GM18858 (cell line): ENCODE results near the gene NTSR1.

Experiments used
- ATAC-seq: cut with Tn5 transposase; IDR thresholded peaks from one replicate; pipeline ENCODE4 v1.9.1; 2021; ENCODE audit not compliant: unreplicated experiment

NTSR1 gene

DNA sequence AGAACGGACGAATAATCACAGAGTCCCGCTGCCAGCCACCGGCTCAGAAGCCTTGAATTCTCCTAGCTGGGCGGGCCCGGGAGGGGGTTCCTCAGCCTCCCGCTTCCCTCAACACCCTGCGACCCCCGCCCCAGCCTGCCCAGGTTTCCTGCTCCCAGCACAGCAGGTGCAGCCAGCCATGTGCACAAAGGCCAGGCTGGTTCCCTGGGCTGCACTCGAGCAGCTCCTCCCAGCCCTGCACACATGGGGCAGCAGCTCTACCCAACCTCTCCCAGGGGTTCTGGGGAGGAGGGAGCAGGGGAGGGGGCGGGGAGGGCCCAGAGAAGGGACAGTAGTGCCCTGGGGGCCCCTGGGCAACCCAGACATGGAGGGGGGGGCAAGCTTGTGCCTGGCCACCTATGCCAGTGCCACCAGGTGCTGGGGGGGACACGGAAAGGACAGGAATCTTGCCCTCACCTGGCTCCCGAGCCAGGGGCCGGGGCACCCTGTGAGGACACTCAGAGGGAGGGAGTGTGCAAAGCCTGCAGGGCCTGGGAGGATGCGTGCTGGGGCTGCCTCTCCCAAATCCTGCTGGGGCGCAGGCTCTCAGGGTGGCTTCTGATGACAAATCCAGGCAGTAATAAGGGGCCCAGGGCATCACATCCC is 1.2 kb upstream of the NTSR1 start:
- ATAC-seq = no peak

- ATAC-seq = no peak
Observed at GRCh38 chr20:62707921-62708521, 615 bp upstream of the NTSR1 start.

DNA sequence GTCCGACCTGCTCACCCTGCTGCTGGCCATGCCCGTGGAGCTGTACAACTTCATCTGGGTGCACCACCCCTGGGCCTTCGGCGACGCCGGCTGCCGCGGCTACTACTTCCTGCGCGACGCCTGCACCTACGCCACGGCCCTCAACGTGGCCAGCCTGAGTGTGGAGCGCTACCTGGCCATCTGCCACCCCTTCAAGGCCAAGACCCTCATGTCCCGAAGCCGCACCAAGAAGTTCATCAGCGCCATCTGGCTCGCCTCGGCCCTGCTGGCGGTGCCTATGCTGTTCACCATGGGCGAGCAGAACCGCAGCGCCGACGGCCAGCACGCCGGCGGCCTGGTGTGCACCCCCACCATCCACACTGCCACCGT is 885 bp downstream of the NTSR1 start:
- ATAC-seq = no peak

- no peak for ATAC-seq
Observed at GRCh38 chr20:62710221-62710885, 1.7 kb downstream of the NTSR1 start.

DNA sequence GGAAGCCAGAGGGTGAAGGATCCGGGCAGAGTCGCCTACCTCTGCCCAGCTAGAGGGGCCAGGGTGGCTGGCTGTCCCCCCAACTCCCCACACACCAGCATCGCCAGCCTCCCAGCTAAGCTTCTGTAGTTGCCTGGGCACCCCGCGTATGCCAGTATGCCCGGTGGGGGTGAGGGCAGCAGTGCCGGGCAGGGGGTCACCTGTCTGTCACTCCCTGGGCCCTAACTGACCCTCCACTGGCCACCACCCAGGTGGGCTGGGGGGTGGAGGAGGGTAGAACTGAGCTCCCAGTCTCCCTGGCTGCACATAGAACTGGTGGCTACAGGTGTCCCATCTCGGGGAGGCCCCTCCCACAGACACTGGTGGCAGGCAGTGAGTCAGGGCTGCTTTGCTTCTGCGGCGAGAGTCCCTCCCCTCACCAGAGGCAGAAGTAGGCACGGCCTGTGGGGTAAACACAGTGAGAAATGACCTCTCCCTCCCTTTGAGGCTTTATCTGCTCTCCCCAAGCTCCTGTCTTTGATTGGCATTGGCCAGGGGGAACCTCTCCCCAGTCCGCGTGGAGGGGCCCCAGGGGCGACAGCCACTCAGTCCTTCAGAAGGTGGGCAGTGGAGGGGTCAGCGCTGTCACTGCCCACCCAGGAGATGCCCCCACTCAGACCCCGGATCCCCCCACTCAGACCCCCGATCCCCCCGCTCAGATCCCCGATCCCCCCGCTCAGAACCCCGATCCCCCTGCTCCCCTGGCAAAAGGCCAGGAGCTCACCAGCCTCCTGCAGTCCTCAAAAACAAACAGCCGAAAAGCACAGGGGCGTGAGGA is 2.5 kb downstream of the NTSR1 start:
- no peak for ATAC-seq

DNA sequence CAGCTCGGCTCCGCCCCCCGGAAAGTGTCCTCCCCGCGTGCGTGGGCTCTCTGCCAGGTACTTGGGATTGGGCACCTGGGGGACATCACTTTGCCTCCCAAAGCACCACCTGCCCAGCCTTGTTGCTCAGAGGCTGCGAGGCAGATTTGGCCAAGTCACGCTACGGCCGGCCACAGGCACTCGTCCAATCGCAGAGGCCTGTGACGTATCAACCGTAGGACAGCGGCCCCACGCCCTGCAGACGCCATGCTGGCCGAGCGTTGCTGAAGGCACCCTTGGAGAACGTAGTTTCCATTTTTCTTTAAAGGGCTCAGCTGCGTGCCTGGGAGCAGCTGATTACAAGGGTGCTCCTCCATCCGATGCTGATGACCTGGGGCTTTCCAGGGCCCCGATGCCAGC is 3.1 kb downstream of the NTSR1 start:
- no peak for ATAC-seq

DNA sequence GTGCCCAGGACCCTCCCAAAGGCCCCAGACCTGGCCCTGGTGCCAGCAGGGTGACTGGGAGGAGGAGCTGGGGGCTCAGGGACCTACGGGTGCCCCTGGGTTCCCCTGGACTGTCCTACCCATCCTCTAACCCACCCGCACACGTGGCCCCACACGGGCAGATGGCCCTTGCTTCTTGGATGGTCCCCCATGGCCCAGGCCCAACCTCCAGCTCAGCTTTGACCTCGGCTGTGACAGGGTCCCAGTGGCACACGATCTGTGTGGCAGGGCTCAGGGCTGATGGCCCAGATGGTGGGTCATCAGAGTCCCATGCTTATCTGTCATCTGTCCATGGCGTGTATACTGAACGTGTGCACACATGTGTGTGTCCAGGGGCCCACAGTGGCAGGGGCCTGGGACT is 4.0 kb downstream of the NTSR1 start:
- no peak for ATAC-seq

- no peak for ATAC-seq
Observed at GRCh38 chr20:62714006-62714405, 5.4 kb downstream of the NTSR1 start.

- ATAC-seq = no peak
Observed at GRCh38 chr20:62714799-62715198, 6.2 kb downstream of the NTSR1 start.

DNA sequence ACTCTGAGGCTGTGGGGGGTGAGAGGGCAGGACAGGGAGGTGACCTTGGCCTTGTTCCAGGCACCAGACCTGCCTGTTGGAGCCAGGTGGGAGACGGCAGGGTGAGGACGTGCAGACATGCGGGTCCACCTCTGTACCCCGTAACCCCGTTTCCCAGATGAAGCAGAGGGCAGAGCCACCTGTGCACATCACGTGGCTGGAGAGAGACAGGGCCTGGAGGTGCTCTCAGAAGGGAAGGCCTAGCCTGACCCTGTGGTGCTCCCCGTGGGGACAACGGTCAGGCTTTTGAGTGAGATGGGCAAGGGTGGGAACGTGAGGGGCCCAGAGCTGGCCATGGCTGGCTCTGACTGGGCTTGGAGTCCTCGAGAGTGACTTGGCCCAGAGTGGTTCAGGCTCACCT is 6.6 kb downstream of the NTSR1 start:
- ATAC-seq = no peak

DNA sequence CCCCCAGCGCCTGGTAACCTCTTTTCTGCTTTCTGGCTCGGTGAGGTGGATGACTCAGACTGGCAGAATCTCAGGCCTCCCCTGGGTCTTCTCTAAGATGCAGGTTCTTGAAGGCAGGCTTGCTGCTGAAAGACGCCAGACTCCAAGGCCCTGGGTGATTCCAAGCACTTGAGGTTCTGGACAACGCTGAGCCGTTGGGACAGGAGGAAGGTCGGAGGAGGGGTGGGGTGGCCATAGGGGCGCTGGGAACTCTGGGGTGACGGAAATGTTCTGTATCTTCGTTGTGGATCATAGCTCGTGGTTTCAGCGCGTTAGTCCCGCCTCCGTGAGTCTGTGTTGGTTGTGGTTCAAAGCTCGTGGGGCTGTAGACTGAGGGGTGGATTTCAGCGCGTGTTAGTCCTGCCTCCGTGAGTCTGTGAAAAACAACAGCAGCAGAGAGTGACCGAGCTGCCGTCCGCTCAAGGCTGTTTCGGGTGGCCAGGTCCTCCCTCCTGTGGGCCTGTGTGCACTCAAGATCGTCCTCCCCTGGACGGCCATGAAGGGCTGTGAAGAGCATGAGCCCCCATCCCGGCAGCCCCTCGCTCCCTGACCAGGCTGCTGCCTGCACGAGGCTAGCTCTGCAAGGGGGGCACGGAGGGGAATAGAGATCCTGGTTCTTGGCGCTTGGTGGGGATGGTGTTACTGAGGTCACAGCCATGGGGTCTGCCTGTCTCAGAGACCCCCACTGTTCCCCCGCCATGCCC is 7.7 kb downstream of the NTSR1 start:
- ATAC-seq = no peak

- no peak for ATAC-seq
Observed at GRCh38 chr20:62716941-62717310, 8.3 kb downstream of the NTSR1 start.

GRCh38 chr20:62717933-62718332 is 9.3 kb downstream of the NTSR1 start:
- no peak for ATAC-seq

GRCh38 chr20:62718546-62718945 is 9.9 kb downstream of the NTSR1 start:
- ATAC-seq = no peak

GRCh38 chr20:62719250-62719935 is 10.8 kb downstream of the NTSR1 start:
- ATAC-seq = no peak

DNA sequence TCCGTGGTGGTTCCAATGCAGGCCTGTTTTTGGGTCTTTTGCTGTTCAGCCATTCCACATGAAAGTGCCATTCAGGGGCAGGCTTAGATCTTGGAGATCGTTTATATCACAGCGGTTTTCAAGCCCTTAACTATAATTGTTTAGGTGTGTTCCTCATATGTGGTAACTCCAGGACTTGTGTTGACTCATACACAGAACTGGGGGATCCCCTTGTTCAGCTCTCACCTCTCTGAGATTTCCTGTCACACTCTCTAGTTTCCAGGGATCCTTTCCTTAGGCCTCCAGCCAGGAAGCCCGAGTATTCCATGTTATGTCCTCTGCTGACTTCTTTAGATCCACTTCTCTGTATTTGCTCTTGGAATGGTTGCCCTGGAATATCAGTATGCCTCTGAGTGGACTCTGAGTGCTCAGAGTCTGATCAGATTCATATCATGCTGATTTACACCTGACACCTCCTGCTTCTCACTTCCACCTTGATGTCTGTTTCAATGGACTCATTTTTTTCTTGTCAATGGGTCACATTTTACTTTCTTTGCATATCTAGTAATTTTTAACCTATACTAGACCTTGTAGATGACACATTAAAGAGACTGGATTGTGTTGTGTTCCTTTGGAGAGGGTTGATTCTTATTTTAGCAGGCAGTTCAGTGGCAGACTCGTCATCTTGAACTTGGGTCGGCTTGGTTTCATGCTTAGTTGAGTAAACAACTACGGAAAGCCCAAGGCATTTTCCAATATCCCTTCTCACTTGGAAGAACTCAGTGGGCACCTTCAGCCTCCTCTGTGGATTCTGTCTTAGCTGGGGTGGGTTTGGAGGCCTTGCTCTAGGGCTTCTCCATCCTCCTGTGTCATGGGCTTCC is 13.1 kb downstream of the NTSR1 start:
- no peak for ATAC-seq

GRCh38 chr20:62722627-62723026 is 14.0 kb downstream of the NTSR1 start:
- ATAC-seq = no peak

- no peak for ATAC-seq
Observed at GRCh38 chr20:62723351-62723750, 14.7 kb downstream of the NTSR1 start.

- no peak for ATAC-seq
Observed at GRCh38 chr20:62723768-62724450, 15.3 kb downstream of the NTSR1 start.
